ENCODE results near the gene OPTC. TPM values are rescaled to one million over a fixed set of nuclear protein-coding genes. Genes with fewer than 3 reads are reported as not detected.

The OPTC gene
- total RNA-seq, 4 donors from 2014 or later: not detected

- no peaks in the 10 kb centered on the region for H3K9me3 ChIP-seq
- DNase-seq (ENCODE audit: low spot score in 2 of 2): no peak
- H3K4me1 ChIP-seq: peaks cover 53% of the 10 kb centered on the region
- TF ChIP-seq POLR2AphosphoS5 (IDR thresholded peaks at IDR 0.05): no peak
- no peak for TF ChIP-seq POLR2A (IDR thresholded peaks at IDR 0.05)
- no peak for TF ChIP-seq CTCF (IDR thresholded peaks at IDR 0.05)
- no peak for TF ChIP-seq EP300 (IDR thresholded peaks at IDR 0.05)
- H3K27ac ChIP-seq: no peak overlapping the region
- no peaks in the 10 kb centered on the region for H3K27me3 ChIP-seq
- 97% methylated on average over 6 of the region's 6 CpGs for WGBS
- no peaks in the 10 kb centered on the region for H3K36me3 ChIP-seq
- H3K4me3 ChIP-seq: no peak overlapping the region
Measured at GRCh38 chr1:203519896-203520295, 25.9 kb downstream of the OPTC start.

- DNase-seq (ENCODE audit: low spot score in 2 of 2): no peak
- Histone ChIP-seq H3K27me3 (no peaks in the 10 kb centered on the region), H3K4me1 (peaks cover 53% of the 10 kb centered on the region), H3K36me3 (no peaks in the 10 kb centered on the region), H3K27ac (no peak overlapping the region), H3K4me3 (no peak overlapping the region), H3K9me3 (no peaks in the 10 kb centered on the region)
- 69% methylated on average over 5 of the region's 5 CpGs for WGBS
- TF ChIP-seq POLR2AphosphoS5 (IDR thresholded peaks at IDR 0.05): no peak
- no peak for TF ChIP-seq POLR2A (IDR thresholded peaks at IDR 0.05)
- no peak for TF ChIP-seq CTCF (IDR thresholded peaks at IDR 0.05)
- TF ChIP-seq EP300 (IDR thresholded peaks at IDR 0.05): no peak
Measured at GRCh38 chr1:203520315-203520714, 26.4 kb downstream of the OPTC start.

- Histone ChIP-seq H3K4me1 (peaks cover 60% of the 10 kb centered on the region), H3K9me3 (no peaks in the 10 kb centered on the region), H3K27ac (no peak overlapping the region), H3K36me3 (no peaks in the 10 kb centered on the region), H3K27me3 (no peaks in the 10 kb centered on the region), H3K4me3 (no peak overlapping the region)
- WGBS: 71% methylated on average over 8 of the region's 10 CpGs
- TF ChIP-seq POLR2AphosphoS5 (IDR thresholded peaks at IDR 0.05): no peak
- no peak for TF ChIP-seq CTCF (IDR thresholded peaks at IDR 0.05)
- TF ChIP-seq POLR2A (IDR thresholded peaks at IDR 0.05): no peak
- TF ChIP-seq EP300 (IDR thresholded peaks at IDR 0.05): no peak
- no peak for DNase-seq (ENCODE audit: low spot score in 2 of 2)
Measured at GRCh38 chr1:203521074-203521794, 27.3 kb downstream of the OPTC start.

- no peaks in the 10 kb centered on the region for H3K27me3 ChIP-seq
- TF ChIP-seq POLR2A (IDR thresholded peaks at IDR 0.05) (no peak), EP300 (IDR thresholded peaks at IDR 0.05) (no peak), CTCF (IDR thresholded peaks at IDR 0.05) (no peak), POLR2AphosphoS5 (IDR thresholded peaks at IDR 0.05) (no peak)
- H3K4me1 ChIP-seq: peaks cover 66% of the 10 kb centered on the region
- no peaks in the 10 kb centered on the region for H3K9me3 ChIP-seq
- WGBS: 91% methylated on average over 5 of the region's 5 CpGs
- DNase-seq (ENCODE audit: low spot score in 2 of 2): no peak
- H3K36me3 ChIP-seq: no peaks in the 10 kb centered on the region
- no peak overlapping the region for H3K27ac ChIP-seq
- H3K4me3 ChIP-seq: no peak overlapping the region
Measured at GRCh38 chr1:203521812-203522211, 27.9 kb downstream of the OPTC start.

GRCh38 chr1:203522237-203522636 lies 28.3 kb downstream of the OPTC start:
- TF ChIP-seq EP300 (IDR thresholded peaks at IDR 0.05): no peak
- TF ChIP-seq POLR2A (IDR thresholded peaks at IDR 0.05): no peak
- TF ChIP-seq CTCF (IDR thresholded peaks at IDR 0.05): no peak
- TF ChIP-seq POLR2AphosphoS5 (IDR thresholded peaks at IDR 0.05): no peak
- H3K4me3 ChIP-seq: no peak overlapping the region
- H3K27ac ChIP-seq: no peak overlapping the region
- H3K27me3 ChIP-seq: no peaks in the 10 kb centered on the region
- peaks cover 67% of the 10 kb centered on the region for H3K4me1 ChIP-seq
- 71% methylated on average over 10 of the region's 11 CpGs for WGBS
- no peaks in the 10 kb centered on the region for H3K36me3 ChIP-seq
- H3K9me3 ChIP-seq: no peaks in the 10 kb centered on the region
- DNase-seq (ENCODE audit: low spot score in 2 of 2): no peak

Data from suprapubic skin (tissue), 4 donors.